Fibroblast of lung (primary cell): ENCODE data around the gene KCNK4. TPM values are rescaled to one million over a fixed set of nuclear protein-coding genes. Genes with fewer than 3 reads are reported as not detected.

ENCODE experiments used
- DNase-seq, 2 donors: peaks; one replicate each; pipeline versions ENCODE4 v3.0.0 to v3.0.0-alpha.2; 2010; ENCODE audit warnings: low read depth in 2 of 2
- H2AFZ ChIP-seq: 2 replicates; pipeline ENCODE4 v1.5.1; 2012; ENCODE audit warnings: low read length, control low read depth, inconsistent platforms
- H3K27ac ChIP-seq: 2 replicates; pipeline ENCODE4 v1.5.1; 2011; ENCODE audit warnings: low read length, control low read depth; ENCODE audit not compliant: insufficient read depth
- H3K27me3 ChIP-seq: 2 replicates; pipeline ENCODE4 v1.5.1; 2011; ENCODE audit warnings: mild to moderate bottlenecking, low read length; ENCODE audit not compliant: control insufficient read depth, insufficient read depth
- H3K36me3 ChIP-seq: 2 replicates; pipeline ENCODE4 v1.5.1; 2011; ENCODE audit warnings: low read length; ENCODE audit not compliant: control insufficient read depth, insufficient read depth
- H3K4me1 ChIP-seq: 2 replicates; pipeline ENCODE4 v1.5.1; 2011; ENCODE audit warnings: low read length; ENCODE audit not compliant: control insufficient read depth, insufficient read depth; ENCODE audit errors: extremely low read depth
- H3K4me2 ChIP-seq: 2 replicates; pipeline ENCODE4 v1.5.1; 2011; ENCODE audit warnings: low read length, control low read depth; ENCODE audit not compliant: insufficient read depth; ENCODE audit errors: extremely low read depth
- H3K4me3 ChIP-seq, 4 experiments: fragments of 200-600 bp in 1 of 4; sonication (generic) in 1 of 4; replicated peaks in 1 of 4; 2 replicates each; pipeline ENCODE4 v1.5.1; 2011 to 2016; ENCODE audit warnings: low read length in 4 of 4, low read depth in 3 of 4, mild to moderate bottlenecking in 3 of 4, control low read depth in 2 of 4, inconsistent platforms in 1 of 4, mixed read lengths in 1 of 4; ENCODE audit not compliant: insufficient read depth in 1 of 4; ENCODE audit errors: control extremely low read depth in 1 of 4
- H3K79me2 ChIP-seq: 2 replicates; pipeline ENCODE4 v1.5.1; 2012; ENCODE audit warnings: mild to moderate bottlenecking, low read length, inconsistent platforms; ENCODE audit not compliant: control insufficient read depth, insufficient read depth
- H3K9ac ChIP-seq: 2 replicates; pipeline ENCODE4 v1.5.1; 2011; ENCODE audit warnings: mild to moderate bottlenecking, low read length, control low read depth; ENCODE audit not compliant: insufficient read depth
- H3K9me3 ChIP-seq: 2 replicates; pipeline ENCODE4 v1.5.1; 2012; ENCODE audit warnings: low read depth, low read length; ENCODE audit not compliant: control insufficient read depth, insufficient read depth
- H4K20me1 ChIP-seq: 2 replicates; pipeline ENCODE4 v1.5.1; 2011; ENCODE audit warnings: low read length; ENCODE audit not compliant: control insufficient read depth, insufficient read depth; ENCODE audit errors: extremely low read depth
- CTCF ChIP-seq, 2 donors: IDR thresholded peaks in 1 of 2; conservative IDR thresholded peaks in 1 of 2; 1 replicate in 1 of 2; 2 replicates in 1 of 2; pipeline ENCODE4 v1.5.1; 2011 to 2012; ENCODE audit warnings: low read length in 2 of 2, control low read depth in 1 of 2, inconsistent platforms in 1 of 2, low read depth in 1 of 2, mild to moderate bottlenecking in 1 of 2
- EZH2 ChIP-seq: IDR thresholded peaks from 2 replicates; pipeline ENCODE4 v1.5.1; 2012; ENCODE audit warnings: low read length, control low read depth, mild to moderate bottlenecking; ENCODE audit errors: missing control alignments
- polyA plus RNA-seq, 2 donors: library from polyadenylated mRNA; depleted of rRNA in 1 of 2; stranded (reverse) in 1 of 2; unstranded in 1 of 2; fragments of >200 nt; gene quantifications; 2 replicates each; pipeline ENCODE4 v1.2.1, GENCODE V29; 2011 to 2012; ENCODE audit warnings: missing spikeins in 1 of 2
- total RNA-seq: library from RNA; depleted of rRNA; stranded (reverse); fragments of >200 nt; gene quantifications from 2 replicates; pipeline ENCODE4 v1.2.1, GENCODE V29; 2014

The KCNK4 gene
- total and polyA plus RNA-seq, 2 donors (not counting 1 experiment from before 2014, with no cell fraction given) = not detected

GRCh38 chr11:64244107-64244506 lies 47.0 kb upstream of the KCNK4 start:
- Histone ChIP-seq H3K27me3 (no peaks in the 10 kb centered on the region), H3K27ac (peak overlapping the region; percentile 8), H3K79me2 (peaks cover 38% of the 10 kb centered on the region), H4K20me1 (no peaks in the 10 kb centered on the region), H3K4me2 (no peak overlapping the region), H3K9ac (no peak overlapping the region), H3K9me3 (no peaks in the 10 kb centered on the region), H3K4me3 (peak overlapping the region in 1 of 4 experiments; percentile 25), H3K36me3 (peaks cover 4% of the 10 kb centered on the region), H2AFZ (no peak overlapping the region), H3K4me1 (peaks cover 23% of the 10 kb centered on the region)
- TF ChIP-seq EZH2 (no peak), CTCF (conservative IDR thresholded peaks at IDR 0.05 in 1 of 2, IDR thresholded peaks at IDR 0.05 in 1 of 2; ENCODE audit: low read depth in 1 of 2, low read length in 2 of 2) (no peak)
- no peak for DNase-seq

- H4K20me1 ChIP-seq = no peaks in the 10 kb centered on the region
- H3K27me3 ChIP-seq = no peaks in the 10 kb centered on the region
- peak overlapping the region; percentile 86 to 97 (median 94) for H3K4me3 ChIP-seq
- peaks cover 23% of the 10 kb centered on the region for H3K4me1 ChIP-seq
- peaks cover 38% of the 10 kb centered on the region for H3K79me2 ChIP-seq
- H3K9me3 ChIP-seq = no peaks in the 10 kb centered on the region
- TF ChIP-seq EZH2 (no peak), CTCF (conservative IDR thresholded peaks at IDR 0.05 in 1 of 2, IDR thresholded peaks at IDR 0.05 in 1 of 2; ENCODE audit: low read depth in 1 of 2, low read length in 2 of 2) (no peak)
- peak overlapping the region; percentile 79 for H3K9ac ChIP-seq
- peak overlapping the region; percentile 92 for H3K4me2 ChIP-seq
- H2AFZ ChIP-seq = no peak overlapping the region
- no peak for DNase-seq
- H3K36me3 ChIP-seq = peaks cover 4% of the 10 kb centered on the region
- peak overlapping the region; percentile 85 for H3K27ac ChIP-seq
These were observed 46.1 kb upstream of the KCNK4 start for GRCh38 chr11:64244966-64245365.

GRCh38 chr11:64245401-64245796 lies 45.7 kb upstream of the KCNK4 start:
- DNase-seq = no peak
- no peaks in the 10 kb centered on the region for H3K9me3 ChIP-seq
- H3K79me2 ChIP-seq = peaks cover 38% of the 10 kb centered on the region
- H3K4me1 ChIP-seq = peaks cover 18% of the 10 kb centered on the region
- no peak overlapping the region for H2AFZ ChIP-seq
- TF ChIP-seq EZH2 (no peak), CTCF (conservative IDR thresholded peaks at IDR 0.05 in 1 of 2, IDR thresholded peaks at IDR 0.05 in 1 of 2; ENCODE audit: low read depth in 1 of 2, low read length in 2 of 2) (no peak)
- no peaks in the 10 kb centered on the region for H4K20me1 ChIP-seq
- peak overlapping the region; percentile 79 for H3K9ac ChIP-seq
- peak overlapping the region; percentile 86 to 97 (median 94) for H3K4me3 ChIP-seq
- H3K4me2 ChIP-seq = peak overlapping the region; percentile 92
- peak overlapping the region; percentile 85 for H3K27ac ChIP-seq
- H3K27me3 ChIP-seq = no peaks in the 10 kb centered on the region
- H3K36me3 ChIP-seq = peaks cover 4% of the 10 kb centered on the region
